ENCODE data around the gene CDK5R1. TPM values are rescaled to one million over a fixed set of nuclear protein-coding genes. Genes with fewer than 3 reads are reported as not detected.

The CDK5R1 gene
- total RNA-seq, 2 experiments from 2014 or later = 5.8 to 6.5 TPM

DNA sequence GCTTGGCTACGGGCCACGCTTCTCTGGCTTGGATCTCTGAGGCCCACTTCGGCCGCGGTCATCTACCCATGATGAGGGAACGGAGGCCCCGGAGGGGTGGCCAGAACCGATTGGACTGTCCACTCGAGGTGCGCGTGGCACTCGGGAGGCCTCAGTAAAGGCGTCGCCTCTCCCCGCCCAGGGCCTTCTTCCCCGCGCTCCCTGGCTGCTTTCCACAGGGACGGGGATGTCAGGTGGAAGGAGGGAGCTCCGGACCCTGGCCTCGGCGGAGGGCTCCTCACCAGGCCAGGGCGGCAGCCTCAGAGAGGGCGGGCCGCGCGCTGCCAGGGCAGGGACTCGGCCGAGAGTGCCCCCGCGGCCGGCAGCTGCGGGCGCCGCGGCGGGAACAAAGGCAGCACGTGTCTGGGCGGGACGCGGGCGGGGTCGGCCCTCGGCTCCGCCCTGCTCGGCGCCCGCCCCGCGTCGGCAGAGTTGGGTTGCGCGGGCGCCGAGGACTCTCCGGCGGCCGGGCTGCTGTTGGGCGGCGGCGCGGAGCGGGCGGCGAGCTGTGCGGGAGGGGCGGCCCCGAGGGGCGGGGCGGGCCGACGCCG is 587 bp upstream of the CDK5R1 start:
- peak overlapping the region; percentile 62 for H3K4me3 Mint-ChIP-seq
- ATAC-seq = peak; percentile 80
- H3K36me3 Mint-ChIP-seq (ENCODE audit: low read depth) = peaks cover 38% of the 10 kb centered on the region
- H3K4me1 Mint-ChIP-seq (ENCODE audit: low read depth) = peaks cover 42% of the 10 kb centered on the region
- ChIA-PET POLR2A (interaction anchor here (1.2 to 2.2 kb wide), 5 partner anchors 13 to 41 kb away, joined by 3 to 12 read pairs (median 4); partner anchors contain the start of gene PSMD11), CTCF (interaction anchor here (1.1 to 9.1 kb wide), 10 partner anchors 12 to 173 kb away, joined by 3 to 87 read pairs (median 14); partner anchors contain the start of gene PSMD11)
- H3K9me3 Mint-ChIP-seq (ENCODE audit: insufficient read depth) = no peaks in the 10 kb centered on the region
- peak; percentile 62 for DNase-seq
- no peaks in the 10 kb centered on the region for H3K27me3 Mint-ChIP-seq (ENCODE audit: low read depth)
- H3K27ac Mint-ChIP-seq = peak overlapping the region; percentile 39

DNA sequence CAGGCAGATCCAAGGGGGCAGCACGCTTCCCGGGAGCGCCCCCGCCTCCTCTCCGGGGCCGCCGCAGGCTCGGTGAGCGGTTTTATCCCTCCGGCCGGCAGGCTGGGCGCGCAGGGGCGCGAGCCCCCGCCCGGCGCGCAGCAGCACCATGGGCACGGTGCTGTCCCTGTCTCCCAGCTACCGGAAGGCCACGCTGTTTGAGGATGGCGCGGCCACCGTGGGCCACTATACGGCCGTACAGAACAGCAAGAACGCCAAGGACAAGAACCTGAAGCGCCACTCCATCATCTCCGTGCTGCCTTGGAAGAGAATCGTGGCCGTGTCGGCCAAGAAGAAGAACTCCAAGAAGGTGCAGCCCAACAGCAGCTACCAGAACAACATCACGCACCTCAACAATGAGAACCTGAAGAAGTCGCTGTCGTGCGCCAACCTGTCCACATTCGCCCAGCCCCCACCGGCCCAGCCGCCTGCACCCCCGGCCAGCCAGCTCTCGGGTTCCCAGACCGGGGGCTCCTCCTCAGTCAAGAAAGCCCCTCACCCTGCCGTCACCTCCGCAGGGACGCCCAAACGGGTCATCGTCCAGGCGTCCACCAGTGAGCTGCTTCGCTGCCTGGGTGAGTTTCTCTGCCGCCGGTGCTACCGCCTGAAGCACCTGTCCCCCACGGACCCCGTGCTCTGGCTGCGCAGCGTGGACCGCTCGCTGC is 832 bp downstream of the CDK5R1 start:
- H3K4me3 Mint-ChIP-seq = peak overlapping the region; percentile 80
- H3K4me1 Mint-ChIP-seq (ENCODE audit: low read depth) = peaks cover 53% of the 10 kb centered on the region
- H3K27me3 Mint-ChIP-seq (ENCODE audit: low read depth) = no peaks in the 10 kb centered on the region
- POLR2A ChIA-PET = interaction anchor here (0.5 to 2.2 kb wide), 8 partner anchors 7 to 120 kb away, joined by 3 to 12 read pairs (median 4); no protein-coding TSS in a partner anchor
- CTCF ChIA-PET = interaction anchor here (0.8 to 9.1 kb wide), 13 partner anchors 11 to 390 kb away, joined by 3 to 87 read pairs (median 4); partner anchors contain the start of genes MYO1D and PSMD11
- DNase-seq (peak; percentile 38), ATAC-seq (peak; percentile 29)
- peaks cover 31% of the 10 kb centered on the region for H3K36me3 Mint-ChIP-seq (ENCODE audit: low read depth)
- H3K27ac Mint-ChIP-seq = peak overlapping the region; percentile 49
- H3K9me3 Mint-ChIP-seq (ENCODE audit: insufficient read depth) = no peaks in the 10 kb centered on the region

DNA sequence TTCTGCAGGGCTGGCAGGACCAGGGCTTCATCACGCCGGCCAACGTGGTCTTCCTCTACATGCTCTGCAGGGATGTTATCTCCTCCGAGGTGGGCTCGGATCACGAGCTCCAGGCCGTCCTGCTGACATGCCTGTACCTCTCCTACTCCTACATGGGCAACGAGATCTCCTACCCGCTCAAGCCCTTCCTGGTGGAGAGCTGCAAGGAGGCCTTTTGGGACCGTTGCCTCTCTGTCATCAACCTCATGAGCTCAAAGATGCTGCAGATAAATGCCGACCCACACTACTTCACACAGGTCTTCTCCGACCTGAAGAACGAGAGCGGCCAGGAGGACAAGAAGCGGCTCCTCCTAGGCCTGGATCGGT is 1.4 kb downstream of the CDK5R1 start:
- peak overlapping the region; percentile 80 for H3K4me3 Mint-ChIP-seq
- ChIA-PET CTCF (interaction anchor here (0.7 to 9.1 kb wide), 11 partner anchors 10 to 389 kb away, joined by 3 to 87 read pairs (median 4); partner anchors contain the start of gene MYO1D), POLR2A (interaction anchor here (0.5 to 2.1 kb wide), 4 partner anchors 11 to 120 kb away, joined by 3 to 7 read pairs (median 4); no protein-coding TSS in a partner anchor)
- H3K36me3 Mint-ChIP-seq (ENCODE audit: low read depth) = peaks cover 30% of the 10 kb centered on the region
- peaks cover 58% of the 10 kb centered on the region for H3K4me1 Mint-ChIP-seq (ENCODE audit: low read depth)
- H3K27ac Mint-ChIP-seq = peak overlapping the region; percentile 49
- H3K9me3 Mint-ChIP-seq (ENCODE audit: insufficient read depth) = no peaks in the 10 kb centered on the region
- ATAC-seq = no peak
- DNase-seq = no peak
- no peaks in the 10 kb centered on the region for H3K27me3 Mint-ChIP-seq (ENCODE audit: low read depth)

DNA sequence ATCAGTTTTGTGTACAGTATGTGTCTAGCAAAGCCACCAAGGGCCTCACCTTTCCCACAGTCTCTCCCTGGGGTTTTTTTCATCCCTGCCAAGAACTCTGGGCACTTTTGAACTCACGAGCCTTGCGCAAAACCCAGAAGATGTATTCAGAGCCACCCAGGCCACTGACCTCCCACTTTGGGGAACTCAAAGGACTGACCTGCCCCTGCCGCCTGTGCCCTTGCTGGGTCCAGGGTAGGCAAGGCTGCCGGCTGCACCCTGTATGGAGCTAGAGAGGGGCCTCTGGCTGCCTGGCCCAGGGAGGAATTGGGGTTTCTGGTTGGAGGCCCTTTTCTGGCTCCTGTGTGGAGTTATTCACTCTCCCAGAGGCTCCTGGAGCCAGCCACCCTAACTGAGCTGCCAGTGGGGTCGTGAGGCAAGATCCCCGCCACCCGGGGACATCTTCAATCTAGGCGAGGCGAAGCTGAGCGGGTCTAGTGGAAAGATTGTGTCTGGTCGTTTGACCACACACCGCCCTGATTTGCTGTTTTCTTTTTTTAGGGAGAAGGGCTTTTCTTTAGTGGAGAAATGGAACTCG is 1.9 kb downstream of the CDK5R1 start:
- Mint-ChIP-seq H3K36me3 (ENCODE audit: low read depth) (peaks cover 27% of the 10 kb centered on the region), H3K27ac (peak overlapping the region; percentile 34), H3K4me3 (peak overlapping the region; percentile 80), H3K27me3 (ENCODE audit: low read depth) (no peaks in the 10 kb centered on the region), H3K4me1 (ENCODE audit: low read depth) (peaks cover 60% of the 10 kb centered on the region), H3K9me3 (ENCODE audit: insufficient read depth) (no peaks in the 10 kb centered on the region)
- ChIA-PET CTCF (interaction anchor here (0.7 to 2.9 kb wide), 9 partner anchors 10 to 170 kb away, joined by 3 to 18 read pairs (median 4); partner anchors contain the start of gene PSMD11), POLR2A (interaction anchor here (0.6 to 1.4 kb wide), 2 partner anchors 14 to 100 kb away, joined by 3 to 4 read pairs; no protein-coding TSS in a partner anchor)
- DNase-seq = no peak
- no peak for ATAC-seq

DNA sequence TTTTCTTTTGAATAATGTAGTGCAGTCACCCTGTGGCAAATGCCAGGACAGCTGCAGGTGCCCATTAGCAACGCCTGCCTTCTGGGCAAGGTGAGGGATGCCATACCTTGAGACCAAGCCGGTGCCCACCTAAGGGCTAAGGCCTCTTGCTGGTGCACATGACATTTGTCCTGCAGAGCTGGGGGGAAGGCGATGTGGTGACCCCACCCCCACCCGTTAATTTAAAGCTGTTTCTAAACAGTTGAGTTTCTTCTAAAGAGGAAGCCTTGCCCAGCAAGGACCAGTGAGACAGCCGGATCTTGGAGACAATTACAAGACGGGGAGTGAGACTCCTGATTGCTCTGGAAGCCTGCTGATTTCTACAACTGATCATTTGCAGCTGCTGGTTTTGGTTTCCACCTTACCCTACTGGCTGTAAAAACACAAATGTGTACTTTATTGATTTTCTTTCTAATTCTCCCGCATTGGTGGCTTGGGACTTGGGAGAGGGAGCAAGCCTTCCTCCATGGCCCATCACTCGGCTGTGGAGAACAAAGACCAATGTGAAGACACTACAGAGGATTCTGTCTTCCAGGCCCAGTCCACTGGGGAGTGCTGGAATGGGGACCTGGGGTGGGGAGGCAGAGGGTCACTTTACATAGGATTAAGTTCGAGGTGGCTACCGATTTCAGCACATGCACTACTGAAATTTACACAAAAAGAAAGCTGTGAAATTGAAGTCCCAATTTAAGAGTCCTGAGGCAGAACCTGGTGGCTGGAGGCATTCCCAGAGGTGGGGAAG is 2.7 kb downstream of the CDK5R1 start:
- POLR2A ChIA-PET = interaction anchor here (0.6 to 1.4 kb wide), 2 partner anchors 14 to 44 kb away, joined by 3 to 4 read pairs; no protein-coding TSS in a partner anchor
- Mint-ChIP-seq H3K27me3 (ENCODE audit: low read depth) (no peaks in the 10 kb centered on the region), H3K4me3 (peak overlapping the region; percentile 80)

DNA sequence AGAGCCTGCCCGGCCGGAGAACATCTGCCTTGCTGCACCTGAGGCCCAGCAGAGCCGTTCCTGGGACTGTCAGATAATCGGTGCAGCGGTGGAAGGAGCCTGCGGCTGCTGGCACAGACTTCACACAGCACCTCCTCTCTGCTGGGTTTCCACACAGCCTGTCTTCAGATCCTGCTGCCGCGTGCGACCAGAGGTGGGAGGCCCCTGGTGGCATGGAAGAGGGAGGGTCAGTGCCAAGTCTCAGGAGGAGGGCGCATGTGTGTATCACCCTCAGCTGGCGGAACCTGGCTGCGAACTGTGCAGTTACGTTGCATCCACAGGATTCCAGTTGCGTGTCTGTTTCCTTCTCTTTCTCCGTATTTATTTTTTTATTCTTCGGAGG is 3.3 kb downstream of the CDK5R1 start:
- ATAC-seq = no peak
- no peak for DNase-seq
- H3K4me1 Mint-ChIP-seq (ENCODE audit: low read depth) = peaks cover 71% of the 10 kb centered on the region
- ChIA-PET CTCF (interaction anchor here (1.3 to 2.5 kb wide), 2 partner anchors 28 to 169 kb away, joined by 4 to 24 read pairs; no protein-coding TSS in a partner anchor), POLR2A (interaction anchor here (0.6 to 1.4 kb wide), 2 partner anchors 13 to 45 kb away, joined by 3 to 4 read pairs; no protein-coding TSS in a partner anchor)
- no peaks in the 10 kb centered on the region for H3K27me3 Mint-ChIP-seq (ENCODE audit: low read depth)
- no peak overlapping the region for H3K27ac Mint-ChIP-seq
- H3K36me3 Mint-ChIP-seq (ENCODE audit: low read depth) = peaks cover 27% of the 10 kb centered on the region
- H3K9me3 Mint-ChIP-seq (ENCODE audit: insufficient read depth) = no peaks in the 10 kb centered on the region
- peak overlapping the region; percentile 80 for H3K4me3 Mint-ChIP-seq

More for the DNA sequence above, 2.7 kb downstream of the CDK5R1 start:
- CTCF ChIA-PET = interaction anchor here (0.9 to 2.9 kb wide), 4 partner anchors 27 to 170 kb away, joined by 3 to 18 read pairs (median 4); partner anchors contain the start of gene PSMD11
- H3K4me1 Mint-ChIP-seq (ENCODE audit: low read depth) = peaks cover 66% of the 10 kb centered on the region
- H3K27ac Mint-ChIP-seq = peak overlapping the region; percentile 46
- no peaks in the 10 kb centered on the region for H3K9me3 Mint-ChIP-seq (ENCODE audit: insufficient read depth)
- DNase-seq (no peak), ATAC-seq (no peak)
- H3K36me3 Mint-ChIP-seq (ENCODE audit: low read depth) = peaks cover 27% of the 10 kb centered on the region

DNA sequence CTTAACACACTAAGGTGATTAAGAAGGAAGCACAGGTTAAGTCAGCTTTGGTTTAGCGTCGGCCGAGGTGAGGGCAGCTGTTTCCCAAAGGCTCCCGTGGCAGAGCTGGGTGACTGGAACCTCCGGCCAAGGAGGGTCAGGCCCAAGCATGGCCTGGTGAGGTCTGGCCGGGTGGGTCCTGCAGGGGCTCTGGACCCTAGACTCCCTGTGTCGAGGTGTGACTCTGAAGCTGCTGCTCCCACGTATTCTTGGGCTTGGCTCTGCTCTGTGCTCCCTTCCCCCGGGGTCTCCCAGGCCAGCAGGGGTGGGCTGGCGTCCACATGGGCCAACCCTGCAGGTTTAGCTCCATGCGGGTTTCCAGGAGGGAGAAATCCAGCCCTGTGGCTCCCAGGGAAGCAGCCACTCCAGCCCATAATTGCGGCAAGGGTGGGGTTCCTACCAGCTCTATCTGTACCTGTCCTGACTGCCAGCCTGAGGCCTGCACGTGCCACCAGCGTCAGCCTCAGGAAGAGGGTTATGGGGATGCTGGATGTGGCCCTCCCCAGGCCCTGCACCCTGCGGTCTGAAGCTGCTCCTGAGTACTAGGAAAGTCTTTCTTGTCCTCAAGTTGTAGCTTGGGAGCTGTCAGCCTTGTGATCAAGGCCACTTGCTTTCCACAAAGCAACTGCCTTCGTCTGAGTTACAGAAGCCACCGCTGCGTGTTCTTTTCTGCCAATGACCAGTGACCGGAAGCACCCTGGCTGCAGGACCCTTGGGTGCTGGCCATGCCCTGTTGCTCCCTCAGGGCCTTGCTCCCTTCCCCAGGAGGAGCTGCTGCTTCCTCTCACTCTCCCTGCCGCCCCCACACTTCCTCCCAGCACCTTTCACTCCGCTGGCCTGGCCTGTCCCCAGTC is 4.8 kb downstream of the CDK5R1 start:
- Mint-ChIP-seq H3K36me3 (ENCODE audit: low read depth) (peaks cover 27% of the 10 kb centered on the region), H3K27me3 (ENCODE audit: low read depth) (no peaks in the 10 kb centered on the region), H3K4me3 (no peak overlapping the region), H3K4me1 (ENCODE audit: low read depth) (peaks cover 72% of the 10 kb centered on the region), H3K9me3 (ENCODE audit: insufficient read depth) (no peaks in the 10 kb centered on the region), H3K27ac (peak overlapping the region; percentile 86)
- ATAC-seq = no peak
- no peak for DNase-seq
- CTCF ChIA-PET = interaction anchor here (0.7 to 2.5 kb wide), 12 partner anchors 8 to 590 kb away, joined by 3 to 24 read pairs (median 4); partner anchors contain the start of genes PSMD11 and UTP6
- POLR2A ChIA-PET = interaction anchor here (0.6 to 1.9 kb wide), 5 partner anchors 9 to 266 kb away, joined by 3 to 4 read pairs (median 3); partner anchors contain the start of gene PSMD11

DNA sequence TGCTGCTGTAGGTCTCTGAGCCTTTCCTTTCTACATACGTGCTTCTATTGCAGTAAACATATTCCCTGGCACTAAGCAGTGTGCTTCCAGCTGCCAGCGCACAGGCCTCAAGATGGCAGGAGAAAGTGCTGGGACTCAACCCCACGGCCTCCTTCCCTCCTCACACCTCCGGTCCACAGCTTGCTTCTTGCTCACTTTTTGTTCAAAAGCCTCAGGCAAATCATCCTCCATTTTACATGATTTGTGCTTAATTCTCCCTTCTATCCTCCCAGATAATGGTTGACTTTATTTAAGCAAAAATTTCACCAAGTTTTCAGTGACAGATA is 5.4 kb downstream of the CDK5R1 start:
- Mint-ChIP-seq H3K27ac (peak overlapping the region; percentile 86), H3K27me3 (ENCODE audit: low read depth) (no peaks in the 10 kb centered on the region), H3K36me3 (ENCODE audit: low read depth) (peaks cover 27% of the 10 kb centered on the region), H3K4me3 (no peak overlapping the region), H3K9me3 (ENCODE audit: insufficient read depth) (no peaks in the 10 kb centered on the region), H3K4me1 (ENCODE audit: low read depth) (peaks cover 72% of the 10 kb centered on the region)
- ATAC-seq (peak; percentile 7), DNase-seq (no peak)
- CTCF ChIA-PET = interaction anchor here (0.7 to 2.5 kb wide), 8 partner anchors 8 to 48 kb away, joined by 3 to 24 read pairs (median 6); partner anchors contain the start of gene PSMD11
- POLR2A ChIA-PET = interaction anchor here (0.8 to 1.9 kb wide), 2 partner anchors 11 to 27 kb away, joined by 4 read pairs; no protein-coding TSS in a partner anchor

DNA sequence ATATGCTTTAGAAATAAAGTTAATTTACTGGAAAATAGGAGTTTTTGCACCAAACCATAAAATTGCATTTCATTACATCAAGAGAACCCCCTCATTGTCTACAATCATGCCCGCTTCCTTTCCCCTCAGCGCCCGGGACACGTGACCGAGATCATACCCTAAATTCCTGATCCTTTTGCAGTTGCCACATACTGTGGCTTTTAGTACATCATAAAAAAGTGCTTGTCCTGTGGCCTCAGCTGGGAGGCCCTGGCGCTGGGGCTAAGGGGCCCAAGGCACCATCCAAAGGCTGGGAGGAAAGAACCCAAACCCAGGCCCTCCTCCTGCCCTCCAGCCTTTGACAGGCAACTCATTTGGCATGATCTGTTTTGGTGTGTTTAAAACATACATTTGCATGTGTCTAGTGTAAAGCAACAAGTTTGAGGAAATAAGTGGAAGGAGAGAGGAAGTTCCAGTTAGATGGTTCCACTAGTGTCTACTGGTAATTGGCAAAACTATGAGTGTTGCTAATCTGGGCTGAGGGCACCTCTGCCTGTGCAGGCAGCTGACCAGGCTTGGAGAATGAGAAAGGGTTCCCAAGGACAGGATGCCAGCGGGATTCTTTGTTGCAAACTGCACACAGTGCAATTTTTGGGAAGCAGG is 6.0 kb downstream of the CDK5R1 start:
- Mint-ChIP-seq H3K4me3 (no peak overlapping the region), H3K27me3 (ENCODE audit: low read depth) (no peaks in the 10 kb centered on the region), H3K4me1 (ENCODE audit: low read depth) (peaks cover 69% of the 10 kb centered on the region), H3K9me3 (ENCODE audit: insufficient read depth) (no peaks in the 10 kb centered on the region), H3K36me3 (ENCODE audit: low read depth) (peaks cover 24% of the 10 kb centered on the region), H3K27ac (peak overlapping the region; percentile 48)
- ATAC-seq (no peak), DNase-seq (no peak)
- ChIA-PET POLR2A (no interaction called here), CTCF (interaction anchor here (0.7 to 2.5 kb wide), 6 partner anchors 8 to 49 kb away, joined by 3 to 24 read pairs (median 4); partner anchors contain the start of gene PSMD11)

DNA sequence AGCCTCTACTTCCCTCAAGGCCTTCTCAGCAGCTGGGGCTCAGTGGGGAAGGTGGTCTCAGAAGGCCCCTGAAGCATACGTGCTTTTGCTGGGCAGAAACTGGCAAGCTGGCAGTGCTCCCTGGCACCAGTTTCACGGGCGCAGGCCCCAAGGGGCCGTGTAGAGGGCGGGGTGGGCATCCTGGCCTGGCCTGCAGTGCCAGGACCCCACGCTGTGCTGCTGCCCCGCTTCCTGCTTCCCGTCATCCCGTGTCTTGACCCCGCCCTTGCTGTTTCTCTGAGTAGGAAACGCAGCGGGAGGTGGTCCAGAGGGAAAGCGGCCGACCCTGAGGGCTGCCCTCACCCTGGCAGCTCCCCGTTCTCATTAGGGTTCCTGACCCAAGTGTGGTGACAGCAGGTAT is 6.8 kb downstream of the CDK5R1 start:
- ATAC-seq (no peak), DNase-seq (no peak)
- Mint-ChIP-seq H3K27me3 (ENCODE audit: low read depth) (no peaks in the 10 kb centered on the region), H3K4me1 (ENCODE audit: low read depth) (peaks cover 61% of the 10 kb centered on the region), H3K9me3 (ENCODE audit: insufficient read depth) (no peaks in the 10 kb centered on the region), H3K4me3 (no peak overlapping the region), H3K36me3 (ENCODE audit: low read depth) (peaks cover 17% of the 10 kb centered on the region), H3K27ac (no peak overlapping the region)
- CTCF ChIA-PET = interaction anchor here (1.0 kb wide), 1 partner anchor 32 kb away, joined by 3 read pairs; no protein-coding TSS in a partner anchor
- POLR2A ChIA-PET = no interaction called here
